ENCODE measurements around the gene SLC19A2.

The SLC19A2 gene

DNA sequence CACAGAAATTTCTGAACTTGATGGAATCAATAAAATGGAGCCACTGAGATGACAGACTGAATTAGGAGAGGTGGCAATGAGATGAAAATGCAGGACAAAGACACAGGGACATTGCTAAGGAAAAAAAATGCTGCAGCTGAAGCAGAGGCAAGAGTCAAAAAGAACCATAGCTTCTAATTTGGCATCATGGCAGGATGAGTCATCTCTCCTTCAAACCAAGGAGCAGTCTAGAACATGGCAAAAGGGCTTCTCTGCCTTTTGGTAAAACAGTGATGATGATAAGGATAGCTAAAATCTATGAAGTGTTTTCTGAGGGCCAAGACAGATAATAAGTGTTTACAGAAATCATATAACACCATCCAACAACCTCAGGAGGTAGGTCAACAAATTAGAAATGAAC, 16.8 kb downstream of the SLC19A2 start:
- Histone ChIP-seq H3K9ac (ENCODE audit: low read length) (no peak overlapping the region), H3K36me3 (ENCODE audit: control insufficient read depth, low read depth, low read length) (peaks cover 17% of the 10 kb centered on the region), H3K9me3 (ENCODE audit: control insufficient read depth, low read depth, low read length) (no peaks in the 10 kb centered on the region), H3K27me3 (ENCODE audit: control insufficient read depth, insufficient read depth, low read length) (no peaks in the 10 kb centered on the region), H3K27ac (ENCODE audit: low read length) (no peak overlapping the region), H3K4me1 (ENCODE audit: control insufficient read depth, low read depth, low read length) (no peaks in the 10 kb centered on the region), H3K4me3 (ENCODE audit: low read length) (no peak overlapping the region)

DNA sequence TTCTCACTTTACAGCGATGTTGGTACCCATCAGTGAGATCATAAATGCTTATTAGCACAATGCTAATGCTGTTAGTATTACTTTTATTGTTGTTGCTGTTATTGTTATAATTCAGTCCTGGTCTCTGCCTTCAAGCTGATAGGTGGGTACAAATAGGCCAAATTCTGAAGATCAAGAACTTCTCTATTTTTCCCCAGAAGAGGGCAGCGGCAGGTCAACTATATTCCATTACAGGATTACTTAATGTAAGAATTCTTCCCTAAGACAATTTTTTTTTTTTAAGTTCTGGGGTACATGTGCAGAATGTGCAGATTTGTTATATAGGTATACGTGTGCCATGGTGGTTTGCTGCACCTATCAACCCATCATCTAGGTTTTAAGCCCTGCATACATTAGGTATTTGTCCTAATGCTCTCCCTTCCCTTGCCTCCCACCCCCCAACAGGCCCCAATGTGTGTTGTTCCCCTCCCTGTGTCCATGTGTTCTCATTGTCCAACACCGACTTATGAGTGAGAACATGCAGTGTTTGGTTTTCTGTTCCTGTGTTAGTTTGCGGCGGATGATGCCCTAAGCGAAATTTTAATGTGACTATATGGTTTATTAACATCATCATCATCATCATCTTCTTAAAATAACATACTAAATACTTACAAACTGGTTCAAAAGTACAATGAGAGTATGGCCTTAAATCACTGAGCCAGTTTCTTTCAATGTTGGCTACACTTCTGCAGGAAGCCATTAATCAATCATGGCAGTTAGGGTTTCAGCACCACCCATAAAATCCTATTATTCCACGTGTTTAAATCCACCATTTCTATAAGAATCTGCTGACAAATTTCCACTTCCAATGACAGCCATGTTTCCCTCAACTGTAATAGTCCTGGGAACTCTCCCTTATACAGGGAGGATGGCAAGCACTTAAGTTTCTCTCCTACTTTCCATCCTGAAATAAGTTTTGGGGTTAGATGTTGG, 19.2 kb downstream of the SLC19A2 start:
- H3K4me1 ChIP-seq (ENCODE audit: control insufficient read depth, low read depth, low read length) = no peaks in the 10 kb centered on the region
- H3K4me3 ChIP-seq (ENCODE audit: low read length) = no peak overlapping the region
- no peak overlapping the region for H3K27ac ChIP-seq (ENCODE audit: low read length)
- H3K9me3 ChIP-seq (ENCODE audit: control insufficient read depth, low read depth, low read length) = no peaks in the 10 kb centered on the region
- H3K9ac ChIP-seq (ENCODE audit: low read length) = no peak overlapping the region
- peaks cover 17% of the 10 kb centered on the region for H3K36me3 ChIP-seq (ENCODE audit: control insufficient read depth, low read depth, low read length)
- H3K27me3 ChIP-seq (ENCODE audit: control insufficient read depth, insufficient read depth, low read length) = no peaks in the 10 kb centered on the region

DNA sequence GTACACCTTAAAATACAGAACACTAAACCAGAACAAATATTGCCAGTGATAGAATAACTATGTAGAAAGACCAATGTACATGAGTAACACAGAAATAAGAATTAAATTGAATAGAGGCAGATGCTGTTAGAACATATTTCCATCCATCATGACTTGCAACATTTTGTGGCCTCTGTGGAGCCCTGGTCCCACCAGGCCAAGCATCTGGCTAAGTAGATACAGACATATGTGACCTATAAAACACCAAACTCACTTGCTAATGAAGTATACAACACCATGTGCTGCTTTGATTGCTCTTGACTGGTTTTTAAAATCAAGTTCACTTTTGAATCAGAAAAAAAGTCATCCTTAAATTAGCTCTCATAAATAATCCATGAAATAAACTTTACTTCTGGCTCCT, 20.5 kb downstream of the SLC19A2 start:
- Histone ChIP-seq H3K36me3 (ENCODE audit: control insufficient read depth, low read depth, low read length) (peaks cover 17% of the 10 kb centered on the region), H3K4me1 (ENCODE audit: control insufficient read depth, low read depth, low read length) (no peaks in the 10 kb centered on the region), H3K27ac (ENCODE audit: low read length) (no peak overlapping the region), H3K9me3 (ENCODE audit: control insufficient read depth, low read depth, low read length) (no peaks in the 10 kb centered on the region), H3K27me3 (ENCODE audit: control insufficient read depth, insufficient read depth, low read length) (no peaks in the 10 kb centered on the region), H3K4me3 (ENCODE audit: low read length) (no peak overlapping the region), H3K9ac (ENCODE audit: low read length) (no peak overlapping the region)

DNA sequence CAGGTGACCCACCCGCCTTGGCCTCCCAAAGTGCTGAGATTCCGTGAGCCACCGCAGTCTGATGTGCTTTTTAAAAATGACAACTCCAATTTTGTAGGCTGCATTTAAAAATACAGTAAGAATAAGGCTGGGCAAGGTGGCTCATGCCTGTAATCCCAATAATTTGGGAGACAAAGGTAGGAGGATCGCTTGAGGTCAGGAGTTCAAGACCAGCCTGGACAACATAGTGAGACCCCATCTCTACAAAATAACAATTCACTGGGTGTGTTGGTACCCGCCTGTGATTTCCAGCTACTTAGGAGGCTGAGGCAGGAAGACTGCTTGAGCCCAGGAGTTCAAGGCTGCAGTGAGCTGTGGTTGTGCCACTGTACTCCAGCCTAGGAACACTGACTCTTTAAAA, 23.4 kb downstream of the SLC19A2 start:
- Histone ChIP-seq H3K9me3 (ENCODE audit: control insufficient read depth, low read depth, low read length) (no peaks in the 10 kb centered on the region), H3K4me3 (ENCODE audit: low read length) (no peak overlapping the region), H3K36me3 (ENCODE audit: control insufficient read depth, low read depth, low read length) (peaks cover 7% of the 10 kb centered on the region), H3K9ac (ENCODE audit: low read length) (no peak overlapping the region), H3K27ac (ENCODE audit: low read length) (no peak overlapping the region), H3K4me1 (ENCODE audit: control insufficient read depth, low read depth, low read length) (no peaks in the 10 kb centered on the region), H3K27me3 (ENCODE audit: control insufficient read depth, insufficient read depth, low read length) (no peaks in the 10 kb centered on the region)

DNA sequence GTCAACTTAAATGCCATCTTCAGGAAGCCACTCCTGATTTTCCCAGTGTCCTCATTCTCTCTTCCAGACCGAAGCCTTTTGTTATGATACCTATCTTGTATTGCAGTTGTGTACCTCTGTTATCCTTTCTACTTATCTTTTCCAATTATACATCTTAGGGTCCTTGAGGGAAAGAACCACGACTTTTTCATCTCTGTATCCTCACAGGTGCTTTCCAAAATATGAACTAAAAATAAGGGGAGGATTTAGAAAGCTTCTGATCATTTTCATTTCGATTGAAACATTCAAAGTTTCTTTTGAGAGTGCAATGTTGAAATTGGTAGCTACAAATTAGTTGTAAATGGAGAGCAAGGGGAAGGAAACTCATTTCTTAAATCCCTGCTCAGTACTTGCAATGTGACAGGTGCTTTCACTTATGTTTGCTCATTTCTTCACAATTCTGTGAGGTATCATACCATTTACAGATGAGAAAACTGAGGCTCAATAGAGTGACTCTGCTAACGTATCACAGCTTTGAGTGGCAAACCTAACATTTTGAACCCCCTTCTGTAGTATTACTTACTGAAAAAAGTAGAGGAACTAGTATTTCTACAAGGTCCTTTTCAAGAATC, 24.2 kb downstream of the SLC19A2 start:
- H3K4me3 ChIP-seq (ENCODE audit: low read length) = no peak overlapping the region

DNA sequence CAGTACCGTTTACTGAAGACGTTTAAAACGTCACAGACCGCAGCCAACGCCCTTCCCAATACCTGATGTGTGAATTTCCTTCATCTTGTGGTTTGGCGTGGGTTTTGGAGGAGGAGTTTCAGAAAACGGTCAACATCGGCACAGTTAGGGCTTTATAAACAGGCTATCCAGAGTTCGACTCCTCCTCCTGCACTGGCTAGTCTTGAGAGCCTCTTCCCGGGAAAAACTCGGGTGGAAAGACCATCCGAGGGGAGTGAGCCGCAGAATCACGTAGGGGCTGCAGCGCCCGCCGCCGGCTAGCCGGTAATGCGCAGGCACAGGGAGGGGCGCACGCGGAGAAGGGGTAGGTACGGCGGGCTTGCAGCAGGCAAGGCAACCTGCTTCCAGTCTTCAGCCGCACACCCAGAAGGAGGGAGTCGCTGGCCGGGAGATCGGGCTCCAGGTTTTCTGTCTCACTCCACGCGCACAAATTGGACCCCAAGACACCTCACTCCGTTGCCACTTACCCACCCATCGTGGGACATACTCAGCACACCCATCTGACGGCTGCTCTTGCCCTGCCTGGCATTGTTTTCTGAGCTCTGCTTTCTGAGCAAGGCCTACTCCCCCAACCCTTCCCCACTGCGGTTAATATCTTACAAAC, 25.4 kb downstream of the SLC19A2 start:
- no peak overlapping the region for H3K9ac ChIP-seq (ENCODE audit: low read length)
- no peak overlapping the region for H3K4me3 ChIP-seq (ENCODE audit: low read length)
- H3K36me3 ChIP-seq (ENCODE audit: control insufficient read depth, low read depth, low read length) = peaks cover 3% of the 10 kb centered on the region

More for the DNA sequence above, 24.2 kb downstream of the SLC19A2 start:
- H3K9me3 ChIP-seq (ENCODE audit: control insufficient read depth, low read depth, low read length) = no peaks in the 10 kb centered on the region
- H3K4me1 ChIP-seq (ENCODE audit: control insufficient read depth, low read depth, low read length) = no peaks in the 10 kb centered on the region
- H3K27ac ChIP-seq (ENCODE audit: low read length) = no peak overlapping the region
- no peaks in the 10 kb centered on the region for H3K27me3 ChIP-seq (ENCODE audit: control insufficient read depth, insufficient read depth, low read length)
- peaks cover 6% of the 10 kb centered on the region for H3K36me3 ChIP-seq (ENCODE audit: control insufficient read depth, low read depth, low read length)
- H3K9ac ChIP-seq (ENCODE audit: low read length) = no peak overlapping the region

GRCh38 chr1:169457443-169457842, 28.3 kb downstream of the SLC19A2 start:
- no peaks in the 10 kb centered on the region for H3K4me1 ChIP-seq (ENCODE audit: control insufficient read depth, low read depth, low read length)
- H3K9me3 ChIP-seq (ENCODE audit: control insufficient read depth, low read depth, low read length) = no peaks in the 10 kb centered on the region
- no peak overlapping the region for H3K4me3 ChIP-seq (ENCODE audit: low read length)
- H3K27ac ChIP-seq (ENCODE audit: low read length) = no peak overlapping the region
- no peak overlapping the region for H3K9ac ChIP-seq (ENCODE audit: low read length)
- no peaks in the 10 kb centered on the region for H3K27me3 ChIP-seq (ENCODE audit: control insufficient read depth, insufficient read depth, low read length)
- no peaks in the 10 kb centered on the region for H3K36me3 ChIP-seq (ENCODE audit: control insufficient read depth, low read depth, low read length)

More for the DNA sequence above, 25.4 kb downstream of the SLC19A2 start:
- no peaks in the 10 kb centered on the region for H3K4me1 ChIP-seq (ENCODE audit: control insufficient read depth, low read depth, low read length)
- no peak overlapping the region for H3K27ac ChIP-seq (ENCODE audit: low read length)
- no peaks in the 10 kb centered on the region for H3K9me3 ChIP-seq (ENCODE audit: control insufficient read depth, low read depth, low read length)
- H3K27me3 ChIP-seq (ENCODE audit: control insufficient read depth, insufficient read depth, low read length) = no peaks in the 10 kb centered on the region

DNA sequence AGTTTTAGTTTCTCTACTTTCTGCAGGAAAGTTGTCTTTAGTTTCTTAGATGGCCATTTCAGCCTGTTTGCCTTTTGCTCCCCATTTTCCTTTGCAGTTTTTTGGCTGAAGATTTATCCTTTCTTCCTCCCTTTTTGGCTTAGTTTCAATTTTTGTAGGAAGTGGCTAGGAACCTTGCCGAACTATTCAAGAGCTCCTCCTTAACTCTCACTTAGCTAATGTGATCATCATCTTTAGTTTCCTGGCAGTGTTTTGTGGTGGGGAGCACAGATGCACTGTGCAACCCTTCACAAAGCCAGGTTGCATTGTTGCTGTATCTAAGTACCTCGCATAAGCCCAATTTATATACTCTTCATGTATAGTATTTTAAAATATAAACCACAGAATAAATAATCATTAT, 29.7 kb downstream of the SLC19A2 start:
- Histone ChIP-seq H3K27me3 (ENCODE audit: control insufficient read depth, insufficient read depth, low read length) (no peaks in the 10 kb centered on the region), H3K4me3 (ENCODE audit: low read length) (no peak overlapping the region), H3K4me1 (ENCODE audit: control insufficient read depth, low read depth, low read length) (no peaks in the 10 kb centered on the region), H3K36me3 (ENCODE audit: control insufficient read depth, low read depth, low read length) (no peaks in the 10 kb centered on the region), H3K9ac (ENCODE audit: low read length) (no peak overlapping the region), H3K9me3 (ENCODE audit: control insufficient read depth, low read depth, low read length) (no peaks in the 10 kb centered on the region), H3K27ac (ENCODE audit: low read length) (no peak overlapping the region)

DNA sequence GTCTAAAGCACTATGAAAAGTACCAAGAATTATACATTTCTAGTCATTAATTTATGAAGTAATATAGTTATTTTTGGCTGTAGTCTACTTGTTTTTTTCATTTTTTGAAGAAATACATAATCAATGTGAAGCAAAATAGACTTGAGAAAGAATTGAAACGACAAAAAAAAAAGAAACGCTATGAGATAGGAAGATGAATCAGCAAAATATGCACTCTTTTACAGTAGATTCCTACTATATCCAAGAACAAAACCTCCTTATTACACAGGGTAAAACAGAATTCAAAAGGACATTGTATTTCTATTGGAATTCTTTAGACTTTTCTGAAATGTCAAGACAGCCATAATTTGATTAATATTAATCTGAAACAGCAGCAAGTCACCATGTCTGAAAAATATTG, 32.8 kb downstream of the SLC19A2 start:
- H3K4me3 ChIP-seq (ENCODE audit: low read length) = no peak overlapping the region
- H3K9me3 ChIP-seq (ENCODE audit: control insufficient read depth, low read depth, low read length) = no peaks in the 10 kb centered on the region
- H3K9ac ChIP-seq (ENCODE audit: low read length) = no peak overlapping the region
- no peak overlapping the region for H3K27ac ChIP-seq (ENCODE audit: low read length)
- no peaks in the 10 kb centered on the region for H3K27me3 ChIP-seq (ENCODE audit: control insufficient read depth, insufficient read depth, low read length)
- H3K4me1 ChIP-seq (ENCODE audit: control insufficient read depth, low read depth, low read length) = no peaks in the 10 kb centered on the region
- H3K36me3 ChIP-seq (ENCODE audit: control insufficient read depth, low read depth, low read length) = no peaks in the 10 kb centered on the region

GRCh38 chr1:169451218-169451824, 34.4 kb downstream of the SLC19A2 start:
- Histone ChIP-seq H3K27ac (ENCODE audit: low read length) (no peak overlapping the region), H3K36me3 (ENCODE audit: control insufficient read depth, low read depth, low read length) (no peaks in the 10 kb centered on the region), H3K4me3 (ENCODE audit: low read length) (no peak overlapping the region), H3K27me3 (ENCODE audit: control insufficient read depth, insufficient read depth, low read length) (no peaks in the 10 kb centered on the region), H3K9ac (ENCODE audit: low read length) (no peak overlapping the region), H3K9me3 (ENCODE audit: control insufficient read depth, low read depth, low read length) (no peaks in the 10 kb centered on the region), H3K4me1 (ENCODE audit: control insufficient read depth, low read depth, low read length) (no peaks in the 10 kb centered on the region)

- Histone ChIP-seq H3K9me3 (ENCODE audit: control insufficient read depth, low read depth, low read length) (no peaks in the 10 kb centered on the region), H3K36me3 (ENCODE audit: control insufficient read depth, low read depth, low read length) (no peaks in the 10 kb centered on the region), H3K4me3 (ENCODE audit: low read length) (no peak overlapping the region), H3K4me1 (ENCODE audit: control insufficient read depth, low read depth, low read length) (no peaks in the 10 kb centered on the region), H3K9ac (ENCODE audit: low read length) (no peak overlapping the region), H3K27me3 (ENCODE audit: control insufficient read depth, insufficient read depth, low read length) (no peaks in the 10 kb centered on the region), H3K27ac (ENCODE audit: low read length) (no peak overlapping the region)
Observed at GRCh38 chr1:169443923-169444322, 41.8 kb downstream of the SLC19A2 start.
